COLO829 (cell line): Measurements from ENCODE around the gene CRYGA.
"Not testable (repeated sequence)": the region's sequence is repeated elsewhere in the genome, so short reads cannot be mapped to it uniquely, and the experiment has no call there.

Experiments
- DNase-seq: peaks from one replicate; pipeline ENCODE4 v3.0.0; 2012; ENCODE audit warnings: low spot score

The CRYGA gene

DNA sequence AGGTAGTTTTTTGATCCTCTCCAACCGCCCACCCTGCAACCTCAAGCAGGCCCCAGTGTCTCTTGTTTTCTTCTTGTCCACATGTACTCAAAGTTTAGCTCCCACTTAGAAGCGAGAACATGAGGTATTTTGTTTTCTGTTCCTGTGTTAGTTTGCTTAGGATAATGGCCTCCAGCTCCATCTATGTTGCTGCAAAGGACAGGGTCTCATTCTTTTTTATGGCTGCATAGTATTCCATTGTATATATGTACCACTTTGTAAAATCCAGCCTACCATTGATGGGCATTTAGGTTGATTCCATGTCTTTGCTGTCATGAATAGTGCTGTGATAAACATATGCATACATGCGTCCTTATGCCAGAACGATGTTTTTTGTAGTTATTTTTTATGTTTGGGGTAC lies 36.3 kb downstream of the CRYGA start:
- DNase-seq, result no peak

DNA sequence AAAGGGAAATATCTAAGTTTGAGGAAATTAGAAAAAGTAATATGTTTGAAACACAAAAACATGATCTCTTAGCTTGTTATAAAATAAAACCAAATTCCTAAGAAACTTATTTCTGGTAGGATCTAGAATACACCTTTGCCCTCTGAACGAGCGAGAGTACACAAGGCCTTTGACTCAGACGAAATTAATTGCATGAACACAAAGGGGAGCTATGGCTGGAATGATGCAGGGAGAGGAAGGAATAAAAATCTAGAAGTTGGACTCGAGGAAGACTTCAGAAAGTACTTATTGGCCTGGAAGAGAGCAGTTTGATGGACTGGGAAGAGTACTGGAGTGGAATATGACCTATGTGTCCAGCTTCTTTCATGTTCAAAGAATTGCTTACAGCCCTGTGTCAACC lies 38.1 kb downstream of the CRYGA start:
- DNase-seq, result no peak

GRCh38 chr2:208124013-208124715 lies 39.2 kb downstream of the CRYGA start, which contains the start of gene CRYGD:
Gene CRYGD (minus strand): TSS chr2:208124524. CDS start chr2:208124473, 51 bp downstream.
- DNase-seq, result not testable (repeated sequence)

- no peak for DNase-seq
Observed at GRCh38 chr2:208122248-208122647, 41.1 kb downstream of the CRYGA start.

GRCh38 chr2:208118918-208119317 lies 44.5 kb downstream of the CRYGA start:
- DNase-seq, result no peak

DNA sequence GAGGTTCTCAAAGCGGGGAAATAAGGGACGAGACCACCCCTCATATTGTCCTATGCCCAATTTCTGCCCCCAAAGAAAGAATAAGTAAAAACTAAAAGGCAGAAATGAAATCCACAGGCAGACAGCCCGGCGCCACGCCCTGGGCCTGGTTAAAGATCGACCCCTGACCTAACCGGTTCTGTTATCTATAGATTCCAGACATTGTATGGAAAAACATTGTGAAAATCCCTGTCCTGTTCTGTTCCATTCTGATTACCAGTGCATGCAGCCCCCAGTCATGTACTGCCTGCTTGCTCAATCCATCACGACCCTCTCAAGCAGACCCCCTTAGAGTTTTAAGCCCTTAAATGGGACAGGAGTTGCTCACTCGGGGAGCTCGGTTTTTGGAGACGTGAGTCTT lies 46.0 kb downstream of the CRYGA start:
- not testable (repeated sequence) for DNase-seq

DNA sequence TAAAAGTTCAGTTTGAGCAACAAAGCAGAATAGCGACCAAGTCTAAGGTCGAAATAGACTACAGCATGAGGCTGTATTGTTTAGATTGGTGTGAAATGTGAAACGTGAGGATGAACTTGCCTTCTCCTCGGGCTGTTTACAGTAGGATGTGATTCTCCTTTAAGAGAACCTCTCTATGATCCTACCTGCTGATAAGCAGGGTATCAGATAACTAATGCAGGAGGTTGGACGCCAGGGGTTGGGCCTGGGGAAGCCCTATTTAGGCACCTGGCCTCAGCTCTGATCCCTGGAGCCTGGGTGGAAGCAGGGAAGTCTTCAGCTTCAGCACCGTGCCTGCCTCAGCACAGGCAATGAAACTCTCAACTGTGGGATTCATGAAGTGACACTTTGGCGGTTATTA lies 50.4 kb downstream of the CRYGA start:
- no peak for DNase-seq

DNA sequence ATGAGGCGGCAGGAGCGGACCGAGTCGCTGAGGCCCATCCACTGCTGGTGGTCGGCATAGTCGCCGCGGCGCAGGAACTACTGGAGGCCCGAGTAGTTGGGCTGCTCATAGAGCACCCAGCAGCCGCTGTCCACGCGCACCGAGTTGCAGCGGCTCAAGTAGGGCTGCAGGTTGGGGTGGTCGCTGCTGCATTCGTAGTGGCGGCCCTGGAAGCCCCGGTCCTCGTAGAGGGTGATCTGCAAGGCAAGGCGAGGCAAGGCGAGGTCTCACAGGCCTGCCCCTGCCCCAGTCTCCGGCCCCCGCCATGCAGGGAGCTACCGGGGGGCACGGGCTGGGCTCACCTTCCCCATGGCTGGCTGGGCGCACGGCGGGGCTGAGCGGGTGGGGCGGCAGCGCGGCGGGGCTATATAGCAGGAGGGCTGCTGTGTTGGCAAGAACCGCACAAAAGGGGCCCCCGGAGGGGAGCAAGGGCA lies 51.1 kb downstream of the CRYGA start:
- not testable (repeated sequence) for DNase-seq
